T-helper 1 cell treated with Interleukin-12 subunit alpha and Interleukin-12 subunit beta and Interleukin-4 antibody, amounts not matched to agents 30 μg/mL and 1 μg/mL, for 36 hours (primary cell): Measurements from ENCODE around the gene SOCS1.
A peak's percentile ranks its signal among the peaks of the same experiment; 100 is the strongest.
"Not testable (repeated sequence)": the region's sequence is repeated elsewhere in the genome, so short reads cannot be mapped to it uniquely, and the experiment has no call there.

Experiments
- H3K27ac Mint-ChIP-seq: one replicate; pipeline ENCODE4 v1.8.0; 2021; ENCODE audit warnings: mild to moderate bottlenecking, mixed read lengths
- H3K27me3 Mint-ChIP-seq: one replicate; pipeline ENCODE4 v1.8.0; 2021; ENCODE audit warnings: low read depth, mixed read lengths
- H3K36me3 Mint-ChIP-seq: one replicate; pipeline ENCODE4 v1.8.0; 2021; ENCODE audit warnings: low read depth, mixed read lengths
- H3K4me1 Mint-ChIP-seq: one replicate; pipeline ENCODE4 v1.8.0; 2021; ENCODE audit warnings: low read depth, mixed read lengths
- H3K4me3 Mint-ChIP-seq: one replicate; pipeline ENCODE4 v1.8.0; 2021; ENCODE audit warnings: mild to moderate bottlenecking, moderate library complexity, mixed read lengths
- H3K9me3 Mint-ChIP-seq: one replicate; pipeline ENCODE4 v1.8.0; 2021; ENCODE audit warnings: mixed read lengths

SOCS1 gene, protein sequence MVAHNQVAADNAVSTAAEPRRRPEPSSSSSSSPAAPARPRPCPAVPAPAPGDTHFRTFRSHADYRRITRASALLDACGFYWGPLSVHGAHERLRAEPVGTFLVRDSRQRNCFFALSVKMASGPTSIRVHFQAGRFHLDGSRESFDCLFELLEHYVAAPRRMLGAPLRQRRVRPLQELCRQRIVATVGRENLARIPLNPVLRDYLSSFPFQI

DNA sequence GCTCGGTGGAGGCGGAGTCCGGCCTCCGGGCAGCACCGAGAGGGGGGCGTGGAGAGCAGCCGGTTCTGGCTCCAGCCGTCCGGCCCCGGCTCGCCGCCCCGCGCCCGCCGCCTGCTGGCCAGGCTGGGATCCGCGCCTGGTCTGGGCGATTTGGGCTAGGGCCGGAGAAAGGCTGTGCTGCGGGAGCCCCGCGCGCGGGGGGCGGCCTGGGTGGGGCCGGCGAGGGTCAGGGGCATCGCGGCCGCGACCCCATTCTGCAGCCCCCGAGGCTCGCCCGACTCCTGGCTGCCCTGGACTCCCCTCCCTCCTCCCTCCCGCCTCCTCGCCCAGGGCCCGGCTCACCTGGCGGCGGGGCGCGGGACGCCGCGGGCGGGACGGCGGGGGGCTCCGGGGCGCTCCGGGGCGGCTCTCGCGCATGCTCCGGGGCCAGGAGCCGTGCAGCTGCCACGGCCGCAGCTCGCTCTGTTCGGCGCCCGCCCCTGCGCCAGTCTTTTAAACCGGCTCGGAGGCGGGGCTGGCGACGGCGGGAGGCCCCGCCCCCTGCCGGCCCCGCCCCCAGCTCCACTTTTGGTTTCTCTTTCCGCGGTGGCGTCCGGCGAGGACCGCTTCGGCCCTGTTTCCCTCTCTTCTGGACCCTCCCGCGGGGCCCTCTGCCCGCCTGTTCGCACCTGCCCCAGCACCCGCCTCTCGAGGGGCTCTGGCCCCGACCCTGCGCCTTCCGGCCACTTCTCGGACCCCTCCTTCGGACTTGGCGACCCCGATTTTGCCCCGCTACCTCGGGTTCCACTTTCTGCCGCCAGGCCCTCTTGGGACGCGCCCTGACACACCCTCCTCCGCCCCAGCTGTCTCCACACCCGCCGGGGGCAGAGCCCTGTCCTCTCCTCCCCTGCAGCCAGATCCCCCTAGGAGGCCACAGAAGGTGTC, at the start of gene SOCS1:
Gene SOCS1 (minus strand): TSS at position 468 of the 924 bp plus-strand sequence. CDS start 726 bp downstream, outside the sequence.
- Mint-ChIP-seq H3K27me3 (peaks cover 4% of the 10 kb centered on the region), H3K4me3 (peak within 1 kb of the TSS; percentile 98), H3K9me3 (no peaks in the 10 kb centered on the region), H3K4me1 (peaks cover 54% of the 10 kb centered on the region), H3K27ac (peak within 1 kb of the TSS; percentile 95), H3K36me3 (peaks cover 34% of the 10 kb centered on the region)

DNA sequence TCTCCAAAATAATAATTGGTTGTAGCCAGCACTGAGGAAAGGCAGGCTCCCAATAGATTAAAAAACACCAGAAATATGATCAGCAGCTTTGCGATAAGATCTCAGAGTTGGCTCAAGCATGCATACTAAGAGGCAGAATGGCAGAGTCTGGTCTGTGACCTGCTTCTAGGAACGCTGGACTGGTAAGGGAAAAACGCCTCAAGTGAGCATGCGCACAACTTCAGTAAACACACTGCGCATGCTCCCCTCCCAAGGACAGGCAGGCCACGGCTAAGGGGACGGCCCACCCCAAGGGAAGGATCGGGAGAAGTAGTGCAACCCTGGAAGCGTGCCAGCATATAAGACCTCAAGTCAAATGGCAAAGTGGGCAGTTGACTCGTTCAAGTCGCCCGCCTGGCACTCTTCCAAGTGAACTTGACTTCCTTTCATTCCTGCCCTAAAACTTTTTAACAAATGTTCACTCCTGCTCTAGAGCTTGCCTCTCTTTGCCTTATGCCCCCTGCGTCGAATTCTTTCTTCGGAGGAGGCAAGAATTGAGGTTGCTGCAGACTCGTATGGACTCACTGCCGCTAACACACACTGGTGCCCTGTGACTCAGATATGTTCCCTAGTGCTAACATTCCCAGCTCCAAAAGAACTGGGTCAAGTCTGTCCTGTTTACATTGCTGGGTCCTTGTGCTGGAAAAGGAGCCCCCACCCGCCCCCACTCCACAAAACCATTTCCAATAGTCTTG, 47.6 kb upstream of the SOCS1 start:
- no peaks in the 10 kb centered on the region for H3K36me3 Mint-ChIP-seq

DNA sequence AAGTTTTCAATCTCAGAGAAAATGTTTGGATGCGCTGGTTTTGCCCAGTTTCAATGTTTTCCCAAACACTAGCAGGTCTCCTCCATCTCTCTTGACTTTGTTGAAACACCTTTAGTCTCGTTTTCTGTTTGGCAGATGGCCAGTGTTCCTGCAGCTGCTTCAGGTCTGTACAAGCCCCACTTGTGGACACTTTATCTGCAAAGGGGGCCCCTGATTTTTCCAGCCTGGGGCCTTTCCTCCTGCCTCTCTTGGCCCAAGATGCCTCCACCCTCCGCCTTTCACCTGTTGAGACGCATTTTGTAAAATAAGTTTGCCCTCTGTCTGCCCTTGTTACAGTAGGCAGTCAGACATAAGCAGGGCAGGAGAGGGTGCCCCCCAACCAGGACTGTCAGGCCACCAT, 47.0 kb upstream of the SOCS1 start:
- no peak overlapping the region for H3K27ac Mint-ChIP-seq
- H3K4me1 Mint-ChIP-seq = peaks cover 8% of the 10 kb centered on the region

More for the DNA sequence above, 47.6 kb upstream of the SOCS1 start:
- Mint-ChIP-seq H3K27me3 (peaks cover 10% of the 10 kb centered on the region), H3K4me3 (no peak overlapping the region), H3K9me3 (no peaks in the 10 kb centered on the region), H3K4me1 (peaks cover 10% of the 10 kb centered on the region), H3K27ac (no peak overlapping the region)

DNA sequence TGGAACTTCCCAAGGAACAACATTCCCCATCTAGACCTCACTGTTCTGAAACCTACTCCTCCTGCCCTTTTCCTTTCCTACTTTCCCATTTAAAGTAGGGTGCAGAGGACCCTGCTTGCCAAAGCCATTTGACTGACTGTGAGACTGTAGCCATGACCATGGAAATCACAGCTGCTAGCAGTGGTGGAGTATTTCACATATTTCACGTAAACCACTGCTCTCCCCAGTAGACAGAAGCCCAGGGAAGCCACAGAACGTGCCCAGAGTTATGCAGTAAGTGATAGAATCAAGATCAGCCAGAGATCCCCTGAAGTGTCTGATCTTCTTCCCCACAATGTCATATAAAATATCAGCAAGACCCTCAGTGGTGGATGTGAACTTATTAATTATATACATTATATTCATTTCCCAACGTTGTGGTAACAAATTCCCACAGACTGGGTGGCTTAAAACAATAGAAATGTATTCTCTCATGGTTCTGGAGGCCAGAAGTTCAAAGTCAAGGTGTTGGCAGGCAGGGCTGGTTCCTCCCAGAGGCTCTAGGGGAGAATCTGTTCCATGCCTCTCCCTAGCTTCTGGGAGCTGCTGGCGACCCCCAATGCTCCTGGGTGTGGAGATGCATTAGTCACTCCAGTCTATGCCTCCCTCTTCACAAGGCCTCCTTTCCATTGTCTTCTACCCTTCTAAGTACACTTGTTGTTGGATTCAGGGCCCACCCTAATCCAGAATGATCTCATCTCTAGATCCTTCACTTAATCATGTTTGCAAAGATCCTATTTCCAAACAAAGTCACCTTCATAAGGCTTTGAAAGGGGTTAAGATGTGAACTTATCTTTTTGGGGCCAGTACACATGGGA, 45.9 kb upstream of the SOCS1 start:
- peaks cover 15% of the 10 kb centered on the region for H3K27me3 Mint-ChIP-seq
- peaks cover 13% of the 10 kb centered on the region for H3K4me1 Mint-ChIP-seq
- H3K36me3 Mint-ChIP-seq = no peaks in the 10 kb centered on the region
- H3K27ac Mint-ChIP-seq = no peak overlapping the region
- no peaks in the 10 kb centered on the region for H3K9me3 Mint-ChIP-seq
- H3K4me3 Mint-ChIP-seq = no peak overlapping the region

More for the DNA sequence above, 47.0 kb upstream of the SOCS1 start:
- Mint-ChIP-seq H3K4me3 (no peak overlapping the region), H3K27me3 (peaks cover 11% of the 10 kb centered on the region), H3K9me3 (no peaks in the 10 kb centered on the region), H3K36me3 (no peaks in the 10 kb centered on the region)

DNA sequence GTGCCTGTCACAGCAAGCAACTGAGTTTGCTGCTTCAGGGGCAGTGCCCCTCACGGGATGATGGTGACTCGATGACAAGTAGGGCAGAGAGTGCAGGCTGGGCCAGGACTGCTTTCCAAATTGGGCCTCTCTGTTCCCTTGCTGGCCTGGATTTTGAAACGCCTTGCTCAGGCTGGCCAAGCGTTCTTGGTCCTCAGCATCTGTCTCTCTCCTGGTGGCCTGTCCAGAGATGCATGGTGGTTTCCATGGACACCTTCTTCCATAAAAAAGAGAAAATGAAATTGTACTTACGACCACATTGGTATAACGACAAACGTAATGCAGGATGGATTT, 44.5 kb upstream of the SOCS1 start:
- Mint-ChIP-seq H3K4me1 (peaks cover 19% of the 10 kb centered on the region), H3K36me3 (no peaks in the 10 kb centered on the region), H3K9me3 (no peaks in the 10 kb centered on the region), H3K27me3 (peaks cover 15% of the 10 kb centered on the region), H3K4me3 (no peak overlapping the region), H3K27ac (no peak overlapping the region)

DNA sequence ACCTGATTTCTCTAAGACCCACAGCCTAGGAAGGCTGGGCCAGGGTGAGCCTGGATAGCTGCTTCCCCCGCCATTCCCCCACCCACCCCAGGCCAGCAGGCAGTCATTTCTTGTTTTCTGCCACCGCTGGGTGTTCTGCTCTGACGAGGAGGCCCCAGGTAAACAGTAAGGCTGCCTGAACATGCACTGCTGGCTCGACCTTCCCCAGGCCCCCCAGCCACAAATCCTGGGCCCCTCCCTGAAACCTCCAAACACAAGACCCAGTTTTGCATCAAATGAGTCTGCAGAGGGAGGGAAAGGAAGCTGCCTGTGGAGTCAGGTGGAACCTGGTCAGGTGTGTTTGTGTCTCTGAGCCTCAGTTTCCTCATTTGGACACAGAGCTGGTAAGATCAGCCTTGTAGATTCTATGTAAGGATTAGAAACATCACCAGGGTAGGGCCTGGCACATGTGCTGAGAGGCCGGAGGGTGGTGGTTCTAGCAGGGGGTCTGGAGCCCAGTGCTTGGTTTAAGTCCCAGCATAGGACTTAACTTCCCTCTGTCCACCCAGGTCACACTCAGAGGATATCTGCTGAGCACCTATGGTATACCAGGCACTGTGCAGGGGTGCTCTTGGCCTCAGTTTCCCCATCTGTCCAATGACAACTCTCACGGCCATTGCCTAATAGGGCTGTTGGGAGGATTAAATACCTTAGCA, 44.0 kb upstream of the SOCS1 start:
- H3K9me3 Mint-ChIP-seq = no peaks in the 10 kb centered on the region
- H3K4me3 Mint-ChIP-seq = no peak overlapping the region
- H3K4me1 Mint-ChIP-seq = peaks cover 19% of the 10 kb centered on the region
- no peak overlapping the region for H3K27ac Mint-ChIP-seq
- H3K36me3 Mint-ChIP-seq = no peaks in the 10 kb centered on the region
- peaks cover 15% of the 10 kb centered on the region for H3K27me3 Mint-ChIP-seq

DNA sequence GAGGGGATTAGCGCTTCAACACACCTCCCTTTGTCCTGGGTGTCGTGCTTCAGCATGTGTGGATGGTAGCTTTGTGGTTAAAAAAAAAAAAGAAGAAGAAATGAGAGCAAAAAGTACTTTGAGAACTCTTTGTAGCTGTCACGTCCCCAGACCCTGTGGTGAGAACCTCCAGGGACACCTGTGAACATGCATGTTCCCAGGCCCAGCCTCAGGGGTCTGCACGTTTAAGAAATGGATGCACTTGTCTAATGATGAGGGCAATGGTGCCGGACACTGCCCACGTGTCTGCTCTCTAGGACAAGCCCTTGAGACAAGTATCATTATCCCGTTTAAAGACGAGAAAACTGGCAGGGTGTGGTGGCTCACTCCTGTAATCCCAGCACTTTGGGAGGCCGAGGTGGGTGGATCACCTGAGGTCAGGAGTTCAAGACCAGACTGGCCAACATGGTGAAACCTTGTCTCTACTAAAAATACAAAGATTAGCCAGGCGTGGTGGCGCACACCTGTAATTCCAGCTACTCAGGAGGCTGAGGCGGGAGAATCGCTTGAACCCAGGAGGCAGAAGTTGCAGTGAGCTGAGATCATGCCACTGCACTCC, 43.0 kb upstream of the SOCS1 start:
- not testable (repeated sequence) for H3K9me3 Mint-ChIP-seq, H3K4me3 Mint-ChIP-seq, H3K27ac Mint-ChIP-seq, H3K36me3 Mint-ChIP-seq
- peaks cover 12% of the 10 kb centered on the region for H3K27me3 Mint-ChIP-seq
- H3K4me1 Mint-ChIP-seq = peaks cover 19% of the 10 kb centered on the region

DNA sequence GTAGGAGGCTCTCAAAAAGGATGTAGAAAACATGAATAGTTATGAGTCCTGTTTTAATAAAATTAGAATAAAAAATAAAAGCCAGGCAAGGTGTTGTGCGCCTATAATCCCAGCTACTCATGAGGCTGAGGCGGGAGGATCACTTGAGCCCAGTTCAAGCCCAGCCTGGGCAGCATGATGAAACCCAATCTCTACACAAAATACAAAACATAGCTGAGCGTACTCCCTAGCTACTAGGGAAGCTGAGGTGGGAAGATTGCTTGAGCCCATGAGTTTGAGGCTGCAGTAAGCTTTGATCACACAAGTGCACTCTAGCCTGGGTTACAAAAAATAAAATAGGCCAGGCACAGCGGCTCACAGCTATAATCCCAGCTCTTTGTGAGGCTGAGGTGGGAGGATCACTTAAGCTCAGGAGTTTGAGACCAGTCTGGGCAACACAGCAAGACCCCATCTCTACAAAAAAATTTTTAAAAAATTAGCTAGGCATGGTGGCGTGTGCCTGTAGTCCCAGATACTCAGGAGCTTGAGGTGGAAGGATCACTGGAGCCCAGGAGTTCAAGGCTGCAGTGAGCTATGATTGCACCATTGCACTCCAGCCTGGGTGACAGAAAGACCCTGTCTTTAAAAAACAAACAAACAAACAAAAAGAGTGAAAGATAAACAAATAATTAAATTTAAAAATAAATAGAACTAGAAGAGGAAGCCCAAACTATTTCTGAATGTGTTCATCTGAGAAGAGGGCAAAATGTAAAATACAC, 42.3 kb upstream of the SOCS1 start:
- Mint-ChIP-seq H3K9me3 (no peaks in the 10 kb centered on the region), H3K36me3 (no peaks in the 10 kb centered on the region), H3K4me3 (no peak overlapping the region), H3K27ac (no peak overlapping the region), H3K27me3 (peaks cover 18% of the 10 kb centered on the region), H3K4me1 (peaks cover 22% of the 10 kb centered on the region)

DNA sequence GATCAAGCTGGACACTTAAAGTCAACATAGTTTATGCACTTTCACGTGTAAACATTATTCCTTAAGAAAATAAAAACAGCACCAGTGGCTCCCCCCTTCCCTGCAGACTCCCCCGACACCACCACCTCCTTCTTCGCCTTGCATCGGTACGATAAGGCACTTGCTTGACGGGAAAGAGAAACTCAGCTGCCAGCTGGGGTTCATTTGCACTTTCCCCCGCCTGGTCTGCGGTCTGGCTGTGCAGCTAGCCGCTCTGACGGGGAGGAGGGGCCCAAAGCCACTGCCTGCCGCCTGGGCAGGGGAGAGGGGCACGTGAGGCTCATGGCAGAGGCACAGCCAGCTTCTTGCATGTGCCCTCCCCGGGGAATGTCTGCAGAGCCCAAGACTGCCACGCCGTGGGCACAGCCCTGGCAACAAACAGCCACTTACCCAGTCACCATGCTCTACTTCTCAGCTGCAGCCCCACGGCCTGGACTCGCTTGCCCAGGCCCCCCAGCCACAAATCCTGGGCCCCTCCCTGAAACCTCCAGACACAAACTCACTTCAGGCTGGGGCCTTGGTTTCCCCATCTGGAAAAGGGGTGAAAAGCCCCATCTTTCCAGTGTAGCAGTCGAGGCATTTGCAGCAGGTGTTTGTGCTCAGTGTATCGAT, 41.6 kb upstream of the SOCS1 start:
- Mint-ChIP-seq H3K4me1 (peaks cover 22% of the 10 kb centered on the region), H3K4me3 (peak overlapping the region; percentile 69), H3K36me3 (no peaks in the 10 kb centered on the region), H3K9me3 (no peaks in the 10 kb centered on the region), H3K27ac (peak overlapping the region; percentile 24), H3K27me3 (peaks cover 24% of the 10 kb centered on the region)

DNA sequence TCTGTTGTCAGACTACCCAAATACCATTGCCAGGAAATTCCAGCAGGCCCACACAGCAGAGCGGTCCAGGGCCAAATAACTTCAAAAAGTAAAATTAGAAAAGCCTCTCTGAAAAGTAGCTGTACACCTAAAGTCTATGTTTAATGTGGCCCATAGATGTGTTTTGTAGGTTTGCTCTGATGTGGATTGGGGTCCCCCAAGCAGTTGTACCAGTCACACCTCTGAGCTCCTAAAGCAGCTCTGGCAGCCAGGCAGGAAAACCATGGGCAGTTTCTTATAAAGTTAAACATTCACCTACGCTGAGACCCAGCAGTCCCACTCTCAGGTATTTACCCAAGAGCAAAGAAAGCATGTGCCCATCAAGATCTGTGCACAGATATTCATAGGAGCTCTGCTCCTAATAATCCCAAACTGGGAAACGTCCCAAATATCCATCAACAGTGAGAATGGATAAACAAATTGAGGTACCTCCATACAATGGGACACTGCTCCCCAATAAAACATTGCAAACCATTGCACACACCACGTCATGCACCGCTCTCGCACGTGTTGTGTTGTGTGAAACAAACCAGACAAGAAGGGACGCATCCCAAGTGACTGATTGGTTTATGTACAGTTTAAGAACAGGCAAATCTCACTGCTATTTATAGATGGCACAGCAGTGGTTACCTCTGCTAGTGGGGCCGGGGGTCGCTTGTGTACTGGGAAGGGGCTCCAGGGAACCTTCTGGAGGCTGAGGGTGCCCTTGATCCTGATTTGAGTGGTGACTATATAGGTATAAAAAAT, 40.9 kb upstream of the SOCS1 start:
- Mint-ChIP-seq H3K36me3 (no peaks in the 10 kb centered on the region), H3K9me3 (no peaks in the 10 kb centered on the region), H3K27ac (no peak overlapping the region), H3K27me3 (peaks cover 24% of the 10 kb centered on the region), H3K4me1 (peaks cover 22% of the 10 kb centered on the region), H3K4me3 (peak overlapping the region; percentile 69)

DNA sequence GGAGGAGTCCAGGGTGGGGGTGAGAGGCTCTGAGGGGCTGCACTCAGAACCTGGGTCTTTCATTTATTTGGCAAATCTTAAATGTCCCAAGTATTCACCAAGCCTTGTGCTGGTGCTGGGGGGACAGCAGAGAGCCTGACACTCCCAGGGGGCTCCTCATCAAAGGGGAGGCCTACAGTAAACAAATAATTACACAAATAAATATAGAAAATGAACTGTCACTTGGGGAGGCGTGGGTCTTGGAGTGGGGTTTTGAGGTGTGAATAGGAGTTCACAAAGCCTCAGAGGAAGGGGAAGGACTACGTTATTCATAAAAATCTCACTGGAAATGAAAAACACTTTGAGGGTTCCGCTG, 40.3 kb upstream of the SOCS1 start:
- Mint-ChIP-seq H3K36me3 (no peaks in the 10 kb centered on the region), H3K4me1 (peaks cover 22% of the 10 kb centered on the region), H3K27ac (no peak overlapping the region), H3K27me3 (peaks cover 28% of the 10 kb centered on the region), H3K4me3 (no peak overlapping the region), H3K9me3 (no peaks in the 10 kb centered on the region)

DNA sequence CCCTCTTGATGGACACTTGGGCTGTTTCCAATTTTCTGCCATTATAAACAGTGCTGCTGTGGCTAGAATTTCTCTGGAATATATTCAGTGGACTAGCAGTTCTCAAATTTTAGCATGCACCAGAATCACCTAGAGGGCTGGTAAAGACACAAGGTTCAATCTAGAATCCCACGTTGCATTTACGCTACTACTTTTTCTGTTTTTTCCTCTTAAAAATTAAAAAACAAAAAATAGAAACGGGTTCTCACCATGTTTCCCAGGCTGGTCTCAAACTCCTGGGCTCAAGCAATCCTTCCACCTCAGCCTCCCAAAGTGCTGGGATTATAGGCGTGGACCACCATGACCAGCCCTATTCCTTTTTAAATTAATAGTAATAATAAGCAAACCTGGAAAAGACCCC, 39.7 kb upstream of the SOCS1 start:
- Mint-ChIP-seq H3K27ac (no peak overlapping the region), H3K4me3 (no peak overlapping the region), H3K36me3 (no peaks in the 10 kb centered on the region), H3K27me3 (peaks cover 29% of the 10 kb centered on the region), H3K9me3 (no peaks in the 10 kb centered on the region), H3K4me1 (peaks cover 22% of the 10 kb centered on the region)
